Activated CD8-positive, alpha-beta T cell treated with anti-CD3 and anti-CD28 coated beads, Interleukin-2, amount 10 ng/mL, durations not matched to agents 7 days and 5 days (primary cell): ENCODE measurements around the gene SOX5. TPM values are rescaled to one million over a fixed set of nuclear protein-coding genes. Genes with fewer than 3 reads are reported as not detected.

Experiments
- ATAC-seq: fragments of 150-1000 bp; cut with Tn5 transposase; one replicate; pipeline ENCODE4 v1.10.0; 2021; ENCODE audit warnings: moderate library complexity
- CTCF ChIA-PET: fragments of 350-600 bp; sonication (Branson Sonifier 250); formaldehyde crosslinking; loops from one replicate; lab custom pipeline; 2021; ENCODE audit warnings: antibody characterized with exemption; lab: Charles Lee
- POLR2A ChIA-PET: fragments of 350-600 bp; sonication (Branson Sonifier 250); formaldehyde crosslinking; loops from one replicate; lab custom pipeline; 2021; ENCODE audit warnings: antibody characterized with exemption; lab: Charles Lee
- DNase-seq: peaks from one replicate; pipeline ENCODE4 v3.0.0-alpha.2; 2020
- H3K27ac Mint-ChIP-seq: one replicate; pipeline ENCODE4 v1.8.0; 2021; ENCODE audit warnings: mild to moderate bottlenecking, mixed read lengths
- H3K27me3 Mint-ChIP-seq: one replicate; pipeline ENCODE4 v1.8.0; 2021; ENCODE audit warnings: low read depth, mixed read lengths
- H3K36me3 Mint-ChIP-seq: one replicate; pipeline ENCODE4 v1.8.0; 2021; ENCODE audit warnings: low read depth, mixed read lengths
- H3K4me1 Mint-ChIP-seq: one replicate; pipeline ENCODE4 v1.8.0; 2021; ENCODE audit warnings: low read depth, mixed read lengths
- H3K4me3 Mint-ChIP-seq: one replicate; pipeline ENCODE4 v1.8.0; 2021; ENCODE audit warnings: mild to moderate bottlenecking, mixed read lengths
- H3K9me3 Mint-ChIP-seq: one replicate; pipeline ENCODE4 v1.8.0; 2022; ENCODE audit warnings: mixed read lengths; ENCODE audit not compliant: insufficient read depth
- total RNA-seq, 2 experiments: library from RNA; stranded (reverse); gene quantifications; one replicate each; pipeline ENCODE4 v1.2.3, GENCODE V29; 2021

The SOX5 gene
- not detected for total RNA-seq

DNA sequence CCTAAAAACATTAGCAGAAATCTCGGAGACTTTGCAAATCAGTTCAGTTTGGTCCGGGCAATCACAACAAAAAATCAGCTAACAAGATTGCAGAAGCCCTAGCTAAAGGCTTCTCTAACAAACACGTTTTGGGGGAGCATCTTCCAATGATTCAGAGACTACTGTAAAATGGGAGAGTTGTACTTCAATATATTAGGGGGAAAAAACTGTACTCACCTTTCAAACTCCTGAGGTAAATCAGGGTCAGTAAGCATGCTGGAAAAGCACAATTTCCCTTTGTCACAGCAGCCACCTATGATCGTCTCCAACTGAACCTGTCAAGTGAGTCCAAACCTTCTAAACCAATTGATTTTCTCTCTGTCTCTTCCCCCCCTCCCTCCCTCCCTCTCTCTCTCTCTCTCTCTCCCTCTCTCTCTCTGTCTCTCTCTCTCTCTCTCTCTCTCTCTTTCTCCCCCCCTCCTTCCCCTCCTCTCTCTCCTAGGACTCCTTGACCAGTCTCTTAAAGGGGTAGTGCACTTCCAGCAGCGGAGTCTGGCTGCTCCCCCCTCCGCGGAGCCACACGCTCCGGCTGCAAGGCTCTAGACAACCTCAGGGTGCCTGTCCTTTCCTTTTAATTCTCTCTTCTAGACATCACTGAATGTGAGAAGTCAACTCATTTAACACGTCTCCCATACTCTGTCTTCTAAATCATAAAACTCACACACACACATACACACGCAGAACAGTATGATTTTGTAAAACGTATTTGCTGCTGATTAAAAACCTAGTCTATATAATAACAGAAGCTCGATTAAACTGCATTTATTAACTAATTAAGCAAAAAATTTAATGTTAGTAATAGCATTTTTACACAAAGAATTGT, at the start of gene SOX5:
SOX5 (minus strand) TSS at position 323 of the 862 bp plus-strand sequence; CDS start at position 254, 69 bp downstream.
- DNase-seq (no peak), ATAC-seq (no peak)
- H3K4me1 Mint-ChIP-seq, result no peaks in the 10 kb centered on the region
- no peaks in the 10 kb centered on the region for H3K9me3 Mint-ChIP-seq
- H3K36me3 Mint-ChIP-seq, result no peaks in the 10 kb centered on the region
- no peaks in the 10 kb centered on the region for H3K27me3 Mint-ChIP-seq
- ChIA-PET CTCF (no interaction called here), POLR2A (no interaction called here)
- no peak within 1 kb of the TSS for H3K27ac Mint-ChIP-seq
- H3K4me3 Mint-ChIP-seq, result no peak within 1 kb of the TSS

DNA sequence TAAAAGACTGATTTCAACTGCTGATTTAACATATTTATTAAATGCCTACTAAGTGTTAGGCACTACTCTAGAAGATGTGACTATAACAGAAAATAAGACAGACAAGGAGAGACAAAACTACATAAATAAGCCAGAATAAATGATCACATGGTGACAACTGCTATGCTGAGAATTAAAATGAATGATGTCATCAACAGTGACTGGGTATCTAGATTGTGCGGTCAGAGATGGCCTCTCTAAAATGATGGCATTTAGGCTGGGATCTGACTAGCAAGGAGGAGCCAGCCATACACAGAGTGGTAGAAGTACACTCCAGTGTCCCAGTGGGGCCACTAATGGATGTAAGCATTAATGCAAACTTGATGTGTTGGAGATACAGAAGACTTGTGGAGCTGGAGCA, 37.6 kb upstream of the SOX5 start:
- DNase-seq, result no peak
- POLR2A ChIA-PET, result no interaction called here
- H3K9me3 Mint-ChIP-seq, result no peaks in the 10 kb centered on the region

DNA sequence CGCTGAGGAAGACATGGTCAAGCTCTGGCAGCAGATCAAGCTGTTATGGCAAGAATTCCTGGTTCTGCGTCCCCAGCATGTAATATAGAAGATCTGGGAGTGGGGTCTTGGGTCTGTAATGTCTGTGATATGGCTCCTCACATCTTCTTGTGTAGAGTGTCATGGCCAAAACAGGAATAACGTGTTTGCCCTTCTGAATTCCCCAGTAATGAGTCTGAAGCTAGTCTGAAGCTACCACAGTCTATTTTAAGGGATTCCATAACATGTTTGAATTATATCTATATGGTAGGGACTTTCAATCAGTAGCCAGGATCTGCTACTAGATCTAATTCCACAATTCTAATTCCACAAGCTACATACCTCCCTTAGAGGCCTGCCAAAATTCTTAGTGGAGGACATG, 31.4 kb upstream of the SOX5 start:
- Mint-ChIP-seq H3K27ac (no peak overlapping the region), H3K27me3 (no peaks in the 10 kb centered on the region), H3K4me3 (no peak overlapping the region), H3K4me1 (no peaks in the 10 kb centered on the region), H3K36me3 (no peaks in the 10 kb centered on the region), H3K9me3 (no peaks in the 10 kb centered on the region)
- POLR2A ChIA-PET, result no interaction called here
- DNase-seq (no peak), ATAC-seq (no peak)
- CTCF ChIA-PET, result no interaction called here

More for the DNA sequence above, 37.6 kb upstream of the SOX5 start:
- ATAC-seq, result no peak
- Mint-ChIP-seq H3K4me3 (no peak overlapping the region), H3K27ac (no peak overlapping the region), H3K27me3 (no peaks in the 10 kb centered on the region), H3K36me3 (no peaks in the 10 kb centered on the region), H3K4me1 (no peaks in the 10 kb centered on the region)
- CTCF ChIA-PET, result no interaction called here

DNA sequence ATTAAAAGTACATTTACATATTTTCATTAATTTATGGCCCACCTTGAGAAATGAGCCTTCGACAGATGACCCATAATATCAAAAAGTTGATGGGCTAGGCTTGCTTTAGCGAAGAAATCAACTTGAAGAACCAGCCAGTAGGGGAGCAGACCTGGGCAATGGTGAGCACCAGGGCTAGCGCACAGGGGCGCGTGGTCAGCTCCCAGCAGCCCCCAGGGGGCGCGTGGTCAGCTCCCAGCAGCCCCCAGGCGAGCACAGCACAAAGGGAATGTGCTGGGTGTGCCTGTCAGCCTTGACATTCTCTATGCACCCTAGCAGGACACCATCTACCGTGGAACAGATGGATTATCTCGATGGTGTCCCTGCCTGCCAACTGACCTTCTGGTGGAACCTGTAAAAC, 15.3 kb upstream of the SOX5 start:
- CTCF ChIA-PET, result no interaction called here
- H3K36me3 Mint-ChIP-seq, result no peaks in the 10 kb centered on the region

DNA sequence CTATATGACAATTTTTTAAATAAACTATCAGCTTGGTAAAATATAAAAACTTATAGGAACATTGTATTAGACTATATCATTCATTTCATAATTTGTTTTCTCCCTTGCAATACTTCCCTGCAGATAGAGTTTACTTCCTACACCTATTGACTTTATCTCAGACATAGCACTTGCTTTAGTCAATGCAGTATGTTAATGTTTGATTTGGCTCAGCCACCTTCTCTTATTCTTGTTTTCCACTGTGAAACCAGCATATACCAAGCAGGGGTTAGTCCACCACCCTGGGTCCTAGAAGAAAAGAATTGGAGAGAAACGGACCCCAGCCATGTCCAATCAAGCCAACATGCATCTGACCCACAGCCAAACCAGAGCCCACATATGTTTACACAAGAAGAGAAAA, 10.4 kb upstream of the SOX5 start:
- Mint-ChIP-seq H3K4me1 (no peaks in the 10 kb centered on the region), H3K9me3 (no peaks in the 10 kb centered on the region), H3K36me3 (no peaks in the 10 kb centered on the region), H3K27ac (no peak overlapping the region), H3K27me3 (no peaks in the 10 kb centered on the region), H3K4me3 (no peak overlapping the region)
- no peak for ATAC-seq
- ChIA-PET CTCF (no interaction called here), POLR2A (no interaction called here)
- no peak for DNase-seq

More for the DNA sequence above, 15.3 kb upstream of the SOX5 start:
- ATAC-seq (no peak), DNase-seq (no peak)
- POLR2A ChIA-PET, result no interaction called here
- Mint-ChIP-seq H3K9me3 (no peaks in the 10 kb centered on the region), H3K27me3 (no peaks in the 10 kb centered on the region), H3K4me1 (no peaks in the 10 kb centered on the region), H3K4me3 (no peak overlapping the region), H3K27ac (no peak overlapping the region)

DNA sequence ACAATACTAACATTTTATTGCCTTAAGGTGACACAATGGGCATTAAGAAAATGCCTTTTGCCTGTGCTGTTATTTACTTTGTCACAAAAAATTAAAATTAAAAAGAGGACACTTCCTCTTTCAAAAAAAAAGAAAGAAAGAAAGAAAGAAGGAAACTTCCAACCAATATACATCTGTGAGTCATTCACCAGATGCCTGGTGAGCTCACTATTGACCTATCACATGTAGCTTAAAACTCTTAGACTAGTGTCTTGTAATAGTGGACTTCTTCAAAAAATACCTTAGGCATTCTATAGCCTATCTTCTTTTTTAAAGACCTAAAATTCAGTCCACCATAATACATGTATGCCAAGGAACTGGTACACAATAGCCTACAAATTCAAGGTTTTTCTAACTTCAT, 4.9 kb upstream of the SOX5 start:
- Mint-ChIP-seq H3K36me3 (no peaks in the 10 kb centered on the region), H3K4me1 (no peaks in the 10 kb centered on the region), H3K9me3 (no peaks in the 10 kb centered on the region), H3K27me3 (no peaks in the 10 kb centered on the region), H3K4me3 (no peak overlapping the region), H3K27ac (no peak overlapping the region)
- ChIA-PET CTCF (no interaction called here), POLR2A (no interaction called here)
- ATAC-seq, result no peak
- DNase-seq, result no peak

DNA sequence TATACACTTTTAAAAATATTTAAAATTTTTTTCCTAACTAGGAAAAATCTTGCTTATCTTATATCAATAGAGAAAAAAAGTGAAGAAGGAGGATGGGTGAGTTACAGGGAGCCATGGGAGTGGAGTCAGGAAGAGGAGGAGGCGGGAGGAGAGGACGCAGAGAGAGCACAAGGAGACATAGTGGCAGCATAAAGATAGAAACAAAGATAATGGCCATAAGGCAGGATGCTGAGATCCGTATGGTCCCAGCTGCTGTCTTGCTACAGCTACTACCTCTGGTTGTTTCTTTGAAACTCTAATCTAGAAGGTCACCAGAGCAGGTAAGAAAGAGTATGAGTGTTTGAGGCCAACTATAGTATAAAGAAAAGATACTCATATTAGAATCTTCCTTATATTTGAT, 2.6 kb upstream of the SOX5 start:
- ATAC-seq, result no peak
- no peaks in the 10 kb centered on the region for H3K27me3 Mint-ChIP-seq
- no peaks in the 10 kb centered on the region for H3K9me3 Mint-ChIP-seq
- no peak overlapping the region for H3K4me3 Mint-ChIP-seq
- H3K4me1 Mint-ChIP-seq, result no peaks in the 10 kb centered on the region
- H3K36me3 Mint-ChIP-seq, result no peaks in the 10 kb centered on the region
- no peak overlapping the region for H3K27ac Mint-ChIP-seq
- POLR2A ChIA-PET, result no interaction called here
- CTCF ChIA-PET, result no interaction called here
- no peak for DNase-seq

DNA sequence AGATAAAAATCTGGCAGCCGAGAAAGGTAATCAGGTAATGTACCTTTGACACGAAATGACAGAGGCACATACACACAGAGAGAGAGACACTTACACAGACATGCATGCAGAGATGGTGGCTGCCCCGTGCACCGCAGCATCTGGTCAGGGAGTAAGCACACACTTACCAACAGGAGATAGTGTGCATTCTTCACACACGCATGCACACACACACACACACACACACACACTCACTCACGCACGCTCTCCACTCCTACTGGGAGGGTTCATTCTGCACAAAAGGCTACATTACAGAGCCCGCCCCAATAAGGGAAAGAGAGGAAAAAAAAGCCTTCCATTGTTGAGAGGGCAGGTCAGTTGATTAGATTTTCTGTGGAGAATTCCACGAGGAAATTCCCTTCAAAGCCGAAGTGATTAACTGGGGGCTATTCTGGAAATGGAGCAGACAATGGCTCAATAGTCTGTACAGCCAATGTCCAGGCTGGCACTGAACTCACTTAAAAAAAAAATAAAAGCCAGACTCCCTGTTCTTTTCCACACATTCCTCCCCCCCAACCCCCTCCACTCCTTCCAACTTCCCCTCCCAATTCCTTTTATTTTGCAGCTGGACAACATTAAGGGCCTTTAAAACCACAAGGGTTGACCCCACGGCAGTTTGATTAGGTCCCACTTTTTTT, 1.4 kb upstream of the SOX5 start:
- no peak overlapping the region for H3K4me3 Mint-ChIP-seq
- ATAC-seq, result no peak
- DNase-seq, result no peak

DNA sequence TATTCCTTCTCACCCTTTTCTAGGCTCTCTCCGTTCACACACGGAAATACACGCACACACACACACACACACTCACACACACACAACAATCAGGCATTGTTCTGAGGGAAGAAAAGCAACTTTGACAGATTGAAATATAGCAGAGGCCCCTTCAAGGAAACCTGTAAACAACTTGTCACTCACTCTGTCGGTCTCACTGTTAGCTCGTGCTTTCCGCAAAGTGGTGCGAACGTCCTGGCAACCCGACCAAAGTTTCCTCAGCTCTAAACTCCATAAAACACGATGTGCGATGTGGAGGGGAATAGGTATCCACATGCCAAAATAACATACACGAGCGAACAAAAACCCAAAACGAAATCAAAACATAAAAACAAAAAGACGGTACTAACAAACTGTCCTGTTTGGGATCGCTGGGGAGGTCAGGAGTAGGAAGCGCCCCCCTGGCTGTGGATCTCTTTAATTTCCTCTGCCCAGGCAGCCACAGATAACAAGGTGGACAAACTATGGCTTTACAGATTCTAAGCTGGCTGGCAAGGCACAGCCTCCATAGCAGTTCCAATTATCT, 822 bp upstream of the SOX5 start:
- Mint-ChIP-seq H3K4me1 (no peaks in the 10 kb centered on the region), H3K27ac (no peak overlapping the region), H3K27me3 (no peaks in the 10 kb centered on the region), H3K36me3 (no peaks in the 10 kb centered on the region), H3K4me3 (no peak overlapping the region), H3K9me3 (no peaks in the 10 kb centered on the region)
- ATAC-seq (no peak), DNase-seq (no peak)
- POLR2A ChIA-PET, result no interaction called here
- CTCF ChIA-PET, result no interaction called here

More for the DNA sequence above, 1.4 kb upstream of the SOX5 start:
- Mint-ChIP-seq H3K9me3 (no peaks in the 10 kb centered on the region), H3K27me3 (no peaks in the 10 kb centered on the region), H3K4me1 (no peaks in the 10 kb centered on the region), H3K36me3 (no peaks in the 10 kb centered on the region), H3K27ac (no peak overlapping the region)
- ChIA-PET CTCF (no interaction called here), POLR2A (no interaction called here)

DNA sequence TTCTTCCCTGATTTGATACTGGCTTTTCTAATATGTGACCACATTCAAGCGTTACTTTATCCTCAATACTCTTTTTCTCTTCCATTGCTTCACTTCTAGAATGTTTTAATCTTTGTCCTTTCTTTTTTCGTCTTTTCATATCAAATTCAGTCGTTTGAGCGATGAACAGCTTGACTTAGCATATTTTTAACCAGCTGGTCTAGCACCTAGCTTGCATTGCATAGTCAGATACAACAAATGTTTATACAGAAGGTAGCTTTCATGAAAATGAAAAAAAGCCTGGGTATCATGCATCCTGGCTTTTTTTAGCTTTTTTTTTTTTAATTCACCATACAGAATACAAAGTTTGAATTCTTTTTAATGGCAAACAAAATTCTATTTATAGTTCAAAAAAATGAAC, 1.2 kb downstream of the SOX5 start:
- Mint-ChIP-seq H3K4me1 (no peaks in the 10 kb centered on the region), H3K27me3 (no peaks in the 10 kb centered on the region), H3K36me3 (no peaks in the 10 kb centered on the region), H3K4me3 (no peak overlapping the region), H3K27ac (no peak overlapping the region), H3K9me3 (no peaks in the 10 kb centered on the region)
- ATAC-seq, result no peak
- POLR2A ChIA-PET, result no interaction called here
- no peak for DNase-seq
- CTCF ChIA-PET, result no interaction called here

DNA sequence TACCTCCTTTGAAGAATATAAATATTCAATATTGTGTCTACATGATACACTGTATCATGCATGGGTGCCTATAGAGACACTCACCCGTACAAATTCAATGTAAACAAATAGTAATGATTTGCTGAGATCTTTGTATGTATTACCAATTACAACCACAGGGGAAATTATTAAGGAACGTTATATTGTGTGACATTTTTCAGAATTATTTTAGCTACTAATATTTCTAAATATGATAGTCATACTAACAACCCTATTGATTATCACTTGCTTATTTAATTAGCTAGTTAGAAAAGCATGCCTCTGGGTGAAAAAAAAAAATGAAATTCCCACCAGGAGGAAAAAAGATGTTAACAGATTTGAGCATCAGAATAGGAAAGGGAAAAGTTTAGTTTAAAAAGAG, 2.1 kb downstream of the SOX5 start:
- Mint-ChIP-seq H3K27ac (no peak overlapping the region), H3K4me3 (no peak overlapping the region), H3K27me3 (no peaks in the 10 kb centered on the region), H3K4me1 (no peaks in the 10 kb centered on the region), H3K36me3 (no peaks in the 10 kb centered on the region), H3K9me3 (no peaks in the 10 kb centered on the region)
- POLR2A ChIA-PET, result no interaction called here
- DNase-seq (no peak), ATAC-seq (no peak)
- CTCF ChIA-PET, result no interaction called here

DNA sequence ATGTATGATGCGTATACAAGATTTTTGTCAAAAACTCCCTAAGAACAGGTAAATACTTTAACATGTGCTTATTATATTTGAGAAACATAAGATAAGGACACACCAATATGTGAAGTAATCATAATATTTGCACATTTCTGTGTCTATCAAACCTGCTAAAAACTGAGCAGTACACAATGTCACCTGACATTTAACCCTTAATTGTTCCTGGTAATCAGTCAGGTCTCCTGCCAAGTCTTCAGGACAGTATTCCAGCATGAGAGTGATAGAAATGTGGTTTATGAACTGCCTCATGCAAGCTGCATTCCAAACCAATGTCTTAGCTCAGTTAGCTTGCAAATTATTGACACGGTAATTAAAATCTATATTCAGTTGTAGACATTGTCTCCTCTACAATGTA, 4.2 kb downstream of the SOX5 start:
- CTCF ChIA-PET, result no interaction called here
- no peaks in the 10 kb centered on the region for H3K27me3 Mint-ChIP-seq
- no peak overlapping the region for H3K27ac Mint-ChIP-seq
- POLR2A ChIA-PET, result no interaction called here
- H3K4me3 Mint-ChIP-seq, result no peak overlapping the region
- no peak for DNase-seq
- H3K9me3 Mint-ChIP-seq, result no peaks in the 10 kb centered on the region
- no peaks in the 10 kb centered on the region for H3K4me1 Mint-ChIP-seq
- H3K36me3 Mint-ChIP-seq, result no peaks in the 10 kb centered on the region
- no peak for ATAC-seq
